ENCODE measurements around the gene PAQR8. TPM values are rescaled to one million over a fixed set of nuclear protein-coding genes. Genes with fewer than 3 reads are reported as not detected.
"Not testable (repeated sequence)": the region's sequence is repeated elsewhere in the genome, so short reads cannot be mapped to it uniquely, and the experiment has no call there.

Gene PAQR8
- polyA plus RNA-seq, 1 experiment = 2.3 TPM

DNA sequence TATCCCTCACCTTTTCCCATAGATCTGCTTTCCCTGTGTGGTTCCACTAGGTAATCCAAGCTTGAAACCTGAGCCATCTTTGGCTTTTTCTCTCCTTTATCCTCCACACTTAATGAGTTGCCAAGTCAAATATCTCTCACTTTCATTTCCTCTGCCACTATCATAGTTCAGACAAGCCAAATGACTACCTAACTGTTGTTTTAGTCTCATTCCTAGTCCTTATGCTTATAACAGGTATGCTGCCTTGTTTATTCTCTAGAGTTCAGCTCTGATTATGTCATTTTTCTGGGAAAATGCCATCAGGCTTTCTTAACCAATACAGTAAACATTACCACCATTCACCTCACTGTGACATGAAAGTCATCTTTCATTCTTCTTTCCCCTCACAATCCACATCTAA lies 64.7 kb downstream of the PAQR8 start:
- DNase-seq (ENCODE audit: low read depth) = no peak
- no peaks in the 10 kb centered on the region for H3K27me3 ChIP-seq (ENCODE audit: control insufficient read depth, insufficient read depth, low read length)
- POLR2A ChIA-PET = no interaction called here
- H3K36me3 ChIP-seq (ENCODE audit: control insufficient read depth, insufficient read depth, low read length) = no peaks in the 10 kb centered on the region
- H3K4me3 ChIP-seq (ENCODE audit: low read depth, low read length) = no peak overlapping the region
- TF ChIP-seq, protein P1, sequence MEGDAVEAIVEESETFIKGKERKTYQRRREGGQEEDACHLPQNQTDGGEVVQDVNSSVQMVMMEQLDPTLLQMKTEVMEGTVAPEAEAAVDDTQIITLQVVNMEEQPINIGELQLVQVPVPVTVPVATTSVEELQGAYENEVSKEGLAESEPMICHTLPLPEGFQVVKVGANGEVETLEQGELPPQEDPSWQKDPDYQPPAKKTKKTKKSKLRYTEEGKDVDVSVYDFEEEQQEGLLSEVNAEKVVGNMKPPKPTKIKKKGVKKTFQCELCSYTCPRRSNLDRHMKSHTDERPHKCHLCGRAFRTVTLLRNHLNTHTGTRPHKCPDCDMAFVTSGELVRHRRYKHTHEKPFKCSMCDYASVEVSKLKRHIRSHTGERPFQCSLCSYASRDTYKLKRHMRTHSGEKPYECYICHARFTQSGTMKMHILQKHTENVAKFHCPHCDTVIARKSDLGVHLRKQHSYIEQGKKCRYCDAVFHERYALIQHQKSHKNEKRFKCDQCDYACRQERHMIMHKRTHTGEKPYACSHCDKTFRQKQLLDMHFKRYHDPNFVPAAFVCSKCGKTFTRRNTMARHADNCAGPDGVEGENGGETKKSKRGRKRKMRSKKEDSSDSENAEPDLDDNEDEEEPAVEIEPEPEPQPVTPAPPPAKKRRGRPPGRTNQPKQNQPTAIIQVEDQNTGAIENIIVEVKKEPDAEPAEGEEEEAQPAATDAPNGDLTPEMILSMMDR (IDR thresholded peaks at IDR 0.05; ENCODE audit: insufficient read depth, low read depth, low read length) = no peak
- CTCF ChIA-PET = no interaction called here

DNA sequence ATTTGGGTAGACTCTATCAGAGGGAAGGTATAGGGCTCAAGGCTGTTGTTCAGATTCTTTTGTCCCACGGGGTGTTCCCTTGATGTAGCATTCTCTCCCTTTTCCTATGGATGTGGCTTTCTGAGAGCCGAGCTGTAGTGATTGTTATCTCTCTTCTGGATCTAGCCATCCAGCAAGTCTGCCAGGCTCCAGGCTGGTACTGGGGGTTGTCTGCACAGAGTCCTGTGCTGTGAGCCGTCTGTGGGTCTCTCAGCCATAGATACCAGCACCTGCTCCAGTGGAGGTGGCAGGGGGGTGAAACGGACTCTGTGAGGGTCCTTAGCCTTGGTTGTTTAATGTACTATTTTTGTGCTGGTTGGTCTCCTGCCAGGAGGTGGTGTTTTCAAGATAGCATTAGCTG lies 71.3 kb downstream of the PAQR8 start:
- DNase-seq (ENCODE audit: low read depth); CTCF ChIA-PET; H3K36me3 ChIP-seq (ENCODE audit: control insufficient read depth, insufficient read depth, low read length); H3K4me3 ChIP-seq (ENCODE audit: low read depth, low read length); H3K27me3 ChIP-seq (ENCODE audit: control insufficient read depth, insufficient read depth, low read length); POLR2A ChIA-PET: not testable (repeated sequence)

DNA sequence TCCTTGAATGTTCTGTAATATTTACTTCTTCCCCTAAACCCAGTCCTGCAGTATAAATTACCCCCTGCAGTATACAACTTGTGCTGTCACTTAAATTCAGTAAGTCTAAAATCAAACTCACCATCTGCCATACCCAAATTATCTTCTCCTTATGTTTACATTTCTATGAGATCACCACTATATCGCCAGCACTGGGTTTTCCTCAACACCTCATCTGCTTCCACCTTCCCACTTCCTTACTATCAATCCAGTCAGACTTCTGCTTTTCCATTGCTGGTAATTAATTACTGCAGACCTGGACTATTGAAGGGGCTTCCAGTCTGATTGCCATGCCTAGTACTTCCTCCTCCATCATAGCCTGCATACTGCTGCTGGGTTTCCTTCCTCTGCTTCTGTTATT lies 73.4 kb downstream of the PAQR8 start:
- POLR2A ChIA-PET = no interaction called here
- CTCF ChIA-PET = no interaction called here
- H3K4me3 ChIP-seq (ENCODE audit: low read depth, low read length) = no peak overlapping the region
- H3K27me3 ChIP-seq (ENCODE audit: control insufficient read depth, insufficient read depth, low read length) = no peaks in the 10 kb centered on the region
- no peak for DNase-seq (ENCODE audit: low read depth)
- no peaks in the 10 kb centered on the region for H3K36me3 ChIP-seq (ENCODE audit: control insufficient read depth, insufficient read depth, low read length)
- TF ChIP-seq, protein P1 (IDR thresholded peaks at IDR 0.05; ENCODE audit: insufficient read depth, low read depth, low read length) = no peak

DNA sequence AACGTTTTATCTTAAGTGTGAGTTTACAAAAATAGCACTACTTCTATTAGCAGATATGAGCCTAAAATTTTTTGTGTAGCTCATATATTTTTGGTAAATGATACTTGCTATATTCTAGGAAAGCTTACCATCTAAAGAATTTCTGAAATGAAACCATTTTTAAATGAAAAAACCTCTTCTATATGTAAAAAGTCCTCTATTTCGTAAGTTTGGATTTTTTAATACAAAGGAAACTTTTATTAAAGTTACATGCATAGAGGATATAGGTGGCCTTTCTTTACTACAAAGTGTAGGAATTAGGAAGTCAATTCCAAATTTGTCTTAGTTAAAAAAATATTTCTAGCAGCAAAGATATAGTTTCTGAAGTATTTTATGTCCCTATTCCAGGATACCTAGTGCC lies 77.0 kb downstream of the PAQR8 start:
- no peaks in the 10 kb centered on the region for H3K36me3 ChIP-seq (ENCODE audit: control insufficient read depth, insufficient read depth, low read length)
- ChIA-PET POLR2A (no interaction called here), CTCF (interaction anchor here (1.1 to 1.6 kb wide), 2 partner anchors 11 to 15 kb away, joined by 3 read pairs; no protein-coding TSS in a partner anchor)
- no peak overlapping the region for H3K4me3 ChIP-seq (ENCODE audit: low read depth, low read length)
- TF ChIP-seq, protein P1 (IDR thresholded peaks at IDR 0.05; ENCODE audit: insufficient read depth, low read depth, low read length) = no peak
- no peaks in the 10 kb centered on the region for H3K27me3 ChIP-seq (ENCODE audit: control insufficient read depth, insufficient read depth, low read length)
- DNase-seq (ENCODE audit: low read depth) = no peak

DNA sequence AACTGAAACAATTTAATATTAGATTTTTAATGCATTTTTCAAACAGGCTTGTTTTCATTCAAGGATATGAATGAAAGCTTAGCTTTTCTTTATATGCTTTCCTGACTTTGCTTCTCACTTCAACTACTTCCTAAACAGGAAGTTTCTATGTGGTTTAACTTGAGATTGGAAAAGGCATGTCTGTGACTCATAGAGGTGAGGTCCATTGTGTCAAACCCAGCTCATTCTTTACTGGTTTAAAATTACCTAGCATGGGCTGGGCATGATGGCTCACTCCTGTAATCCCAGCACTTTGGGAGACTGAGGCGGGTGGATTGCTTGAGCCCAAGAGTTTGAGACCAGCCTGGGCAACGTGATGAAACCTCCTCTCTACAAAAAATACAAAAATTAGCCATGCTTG lies 92.6 kb downstream of the PAQR8 start:
- Histone ChIP-seq H3K27me3 (ENCODE audit: control insufficient read depth, insufficient read depth, low read length) (no peaks in the 10 kb centered on the region), H3K36me3 (ENCODE audit: control insufficient read depth, insufficient read depth, low read length) (no peaks in the 10 kb centered on the region; the same call in 1 of the 2 replicates), H3K4me3 (ENCODE audit: low read depth, low read length) (no peak overlapping the region)
- TF ChIP-seq, protein P1 (IDR thresholded peaks at IDR 0.05; ENCODE audit: insufficient read depth, low read depth, low read length) = no peak
- ChIA-PET CTCF (interaction anchor here (0.9 to 2.0 kb wide), 2 partner anchors 14 to 70 kb away, joined by 3 to 4 read pairs; no protein-coding TSS in a partner anchor), POLR2A (no interaction called here)
- no peak for DNase-seq (ENCODE audit: low read depth)

DNA sequence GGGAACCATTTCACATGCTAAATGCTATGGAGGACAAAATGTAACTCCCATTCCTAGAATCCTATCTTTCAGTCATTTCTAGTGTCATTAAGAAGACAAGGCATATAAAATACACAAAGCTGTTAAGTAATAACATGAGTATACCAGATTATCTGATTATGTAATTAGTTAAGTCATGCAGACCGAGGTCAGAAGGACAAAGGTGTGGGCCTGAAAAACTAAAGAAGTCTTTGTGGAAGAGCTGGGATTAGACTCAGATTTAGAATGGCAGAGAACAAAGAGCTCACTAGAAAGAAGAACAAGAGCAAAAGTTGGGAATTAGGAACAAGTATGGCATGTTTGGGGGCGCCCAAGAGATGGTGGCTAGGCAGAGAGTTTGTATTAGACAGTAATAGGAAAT lies 95.1 kb downstream of the PAQR8 start:
- no peak for DNase-seq (ENCODE audit: low read depth)
- TF ChIP-seq, protein P1 (IDR thresholded peaks at IDR 0.05; ENCODE audit: insufficient read depth, low read depth, low read length) = no peak
- ChIA-PET CTCF (interaction anchor here (1.1 kb wide), 1 partner anchor 11 kb away, joined by 3 read pairs; no protein-coding TSS in a partner anchor), POLR2A (no interaction called here)
- Histone ChIP-seq H3K27me3 (ENCODE audit: control insufficient read depth, insufficient read depth, low read length) (no peaks in the 10 kb centered on the region), H3K4me3 (ENCODE audit: low read depth, low read length) (no peak overlapping the region), H3K36me3 (ENCODE audit: control insufficient read depth, insufficient read depth, low read length) (no peaks in the 10 kb centered on the region; the same call in 1 of the 2 replicates)
